Esophagus squamous epithelium (tissue), 5 donors: ENCODE data around the gene MBNL2. TPM values are rescaled to one million over a fixed set of nuclear protein-coding genes. Genes with fewer than 3 reads are reported as not detected.

Experiments used
- DNase-seq: peaks from one replicate; lab custom pipeline; 2025; lab: John Stamatoyannopoulos, UW
- H3K27ac ChIP-seq, 4 donors: fragments of 200-600 bp; sonication (generic); one replicate each; pipeline ENCODE4 v1.5.1; 2016 to 2019; ENCODE audit warnings: mild to moderate bottlenecking in 1 of 4
- H3K27me3 ChIP-seq, 4 donors: fragments of 200-600 bp; sonication (generic); 1 replicate in 3 of 4; 2 replicates in 1 of 4; pipeline versions ENCODE4 v1.5.1 to v1.6.0; 2017 to 2021; ENCODE audit warnings: antibody characterized with exemption in 1 of 4
- H3K36me3 ChIP-seq, 3 donors: fragments of 200-600 bp; sonication (generic); one replicate each; pipeline ENCODE4 v1.5.1; 2016 to 2019
- H3K4me1 ChIP-seq, 3 donors: fragments of 200-600 bp; sonication (generic); one replicate each; pipeline ENCODE4 v1.5.1; 2017 to 2019
- H3K4me3 ChIP-seq, 4 donors: fragments of 200-600 bp; sonication (generic); 1 replicate in 3 of 4; 2 replicates in 1 of 4; pipeline ENCODE4 v1.5.1; 2016 to 2019; ENCODE audit warnings: mild to moderate bottlenecking in 2 of 4, moderate library complexity in 1 of 4
- H3K9me3 ChIP-seq, 3 donors: fragments of 200-600 bp; sonication (generic); one replicate each; pipeline ENCODE4 v1.5.1; 2016 to 2019
- POLR2A ChIP-seq, 4 donors: fragments of 450-650 bp; IDR thresholded peaks; one replicate each; pipeline ENCODE4 v1.6.1; 2017; ENCODE audit warnings: antibody characterized with exemption in 4 of 4, mild to moderate bottlenecking in 4 of 4, moderate library complexity in 3 of 4
- WGBS, 2 donors: methylation state at CpG; one replicate each; pipeline ENCODE4 v1.1.5; 2018; 5-methylcytosine and 5-hydroxymethylcytosine counted together
- intact Hi-C: fragments of 100-400 bp; cut with DNase I; formaldehyde crosslinking; loops from one replicate; pipeline ENCODE4 v1.15.0; 2022
- total RNA-seq, 4 donors: library from RNA; depleted of rRNA; stranded (reverse); fragments of >200 nt; gene quantifications; one replicate each; pipeline ENCODE4 v1.1.0, GENCODE V29; 2016
- TF ChIP-seq, protein P1 (sequence below), 6 experiments: fragments of 450-650 bp in 4 of 6; fragments of 200-600 bp in 2 of 6; sonication (generic) in 2 of 6; IDR thresholded peaks; one replicate each; pipeline ENCODE4 v1.5.1; 2016 to 2019; ENCODE audit warnings: antibody characterized with exemption in 6 of 6, mild to moderate bottlenecking in 4 of 6, moderate library complexity in 4 of 6
- donor health status: DM: yes; HTN: yes; CAD: no.

Gene MBNL2
- total RNA-seq, 4 donors from 2014 or later, result 18.3 to 58.7 (median 29.7) TPM

DNA sequence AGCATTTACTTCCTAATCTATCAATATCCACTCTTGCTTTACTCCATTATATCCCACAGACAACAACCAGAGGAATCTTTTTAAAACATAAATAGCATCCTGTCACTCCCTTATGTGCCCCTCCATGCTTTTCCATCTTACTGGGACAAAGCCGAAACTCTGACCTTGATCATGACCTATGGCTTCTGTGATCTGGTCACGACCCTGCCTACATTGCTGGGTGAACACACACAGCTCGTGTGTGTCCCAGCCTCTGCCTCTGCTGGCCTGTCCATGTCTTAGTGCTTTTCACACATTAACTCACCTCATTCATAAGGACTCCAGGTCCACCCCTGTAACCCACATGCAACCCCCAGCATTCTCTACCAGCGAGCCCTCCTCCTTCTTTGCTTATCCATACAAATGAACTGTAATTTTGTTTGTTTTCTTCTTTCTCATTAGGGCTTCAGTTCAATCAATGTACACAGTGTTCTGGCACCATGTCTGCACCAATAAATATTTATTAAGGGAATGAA lies 115.9 kb downstream of the MBNL2 start:
- TF ChIP-seq POLR2A (IDR thresholded peaks at IDR 0.05), result no peak
- TF ChIP-seq, protein P1, sequence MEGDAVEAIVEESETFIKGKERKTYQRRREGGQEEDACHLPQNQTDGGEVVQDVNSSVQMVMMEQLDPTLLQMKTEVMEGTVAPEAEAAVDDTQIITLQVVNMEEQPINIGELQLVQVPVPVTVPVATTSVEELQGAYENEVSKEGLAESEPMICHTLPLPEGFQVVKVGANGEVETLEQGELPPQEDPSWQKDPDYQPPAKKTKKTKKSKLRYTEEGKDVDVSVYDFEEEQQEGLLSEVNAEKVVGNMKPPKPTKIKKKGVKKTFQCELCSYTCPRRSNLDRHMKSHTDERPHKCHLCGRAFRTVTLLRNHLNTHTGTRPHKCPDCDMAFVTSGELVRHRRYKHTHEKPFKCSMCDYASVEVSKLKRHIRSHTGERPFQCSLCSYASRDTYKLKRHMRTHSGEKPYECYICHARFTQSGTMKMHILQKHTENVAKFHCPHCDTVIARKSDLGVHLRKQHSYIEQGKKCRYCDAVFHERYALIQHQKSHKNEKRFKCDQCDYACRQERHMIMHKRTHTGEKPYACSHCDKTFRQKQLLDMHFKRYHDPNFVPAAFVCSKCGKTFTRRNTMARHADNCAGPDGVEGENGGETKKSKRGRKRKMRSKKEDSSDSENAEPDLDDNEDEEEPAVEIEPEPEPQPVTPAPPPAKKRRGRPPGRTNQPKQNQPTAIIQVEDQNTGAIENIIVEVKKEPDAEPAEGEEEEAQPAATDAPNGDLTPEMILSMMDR (IDR thresholded peaks at IDR 0.05), result no peak
- H3K27me3 ChIP-seq, result no peaks in the 10 kb centered on the region
- WGBS, 2 donors, result 75 to 86% methylated on average over 4 of the region's 4 CpGs
- no peaks in the 10 kb centered on the region for H3K9me3 ChIP-seq
- H3K4me3 ChIP-seq, result no peak overlapping the region
- intact Hi-C loops, result no loop called here
- peaks cover 3 to 67% (median 23%) of the 10 kb centered on the region in 3 donors for H3K4me1 ChIP-seq
- no peak for DNase-seq
- peak overlapping the region in 1 of 4 donors; percentile 72 for H3K27ac ChIP-seq
- peaks cover 0 to 38% (median 0%) of the 10 kb centered on the region in 3 donors for H3K36me3 ChIP-seq

DNA sequence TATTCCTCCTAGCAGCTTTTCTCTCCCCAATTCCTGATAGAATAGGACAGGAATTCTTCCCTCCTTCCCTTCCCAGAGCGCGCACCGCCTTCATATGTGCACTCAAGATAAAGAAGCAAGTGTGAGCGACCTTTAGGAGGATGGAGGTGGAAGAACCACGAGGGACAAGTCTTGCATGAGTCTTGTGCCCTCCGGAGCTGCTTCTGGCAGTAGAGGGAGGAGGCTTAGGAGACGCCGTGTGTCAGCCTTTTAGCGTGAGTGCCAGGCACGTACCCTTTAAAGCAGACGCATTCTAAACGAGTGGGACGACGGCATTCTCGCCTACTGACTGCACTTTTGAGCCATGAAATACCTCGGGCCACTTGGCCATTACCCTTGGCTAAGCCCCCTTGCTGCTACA lies 116.4 kb downstream of the MBNL2 start:
- Histone ChIP-seq H3K27me3 (no peaks in the 10 kb centered on the region), H3K36me3 (peaks cover 0 to 43% (median 0%) of the 10 kb centered on the region in 3 donors), H3K4me3 (no peak overlapping the region), H3K27ac (peak overlapping the region in 2 of 4 donors; percentile 72 to 79), H3K4me1 (peaks cover 3 to 68% (median 23%) of the 10 kb centered on the region in 3 donors), H3K9me3 (no peaks in the 10 kb centered on the region)
- WGBS, 2 donors, result 81 to 83% methylated on average over 15 to 16 of the region's 16 CpGs
- DNase-seq, result no peak
- intact Hi-C loops, result no loop called here
- no peak for TF ChIP-seq POLR2A (IDR thresholded peaks at IDR 0.05)
- TF ChIP-seq, protein P1 (IDR thresholded peaks at IDR 0.05), result no peak

DNA sequence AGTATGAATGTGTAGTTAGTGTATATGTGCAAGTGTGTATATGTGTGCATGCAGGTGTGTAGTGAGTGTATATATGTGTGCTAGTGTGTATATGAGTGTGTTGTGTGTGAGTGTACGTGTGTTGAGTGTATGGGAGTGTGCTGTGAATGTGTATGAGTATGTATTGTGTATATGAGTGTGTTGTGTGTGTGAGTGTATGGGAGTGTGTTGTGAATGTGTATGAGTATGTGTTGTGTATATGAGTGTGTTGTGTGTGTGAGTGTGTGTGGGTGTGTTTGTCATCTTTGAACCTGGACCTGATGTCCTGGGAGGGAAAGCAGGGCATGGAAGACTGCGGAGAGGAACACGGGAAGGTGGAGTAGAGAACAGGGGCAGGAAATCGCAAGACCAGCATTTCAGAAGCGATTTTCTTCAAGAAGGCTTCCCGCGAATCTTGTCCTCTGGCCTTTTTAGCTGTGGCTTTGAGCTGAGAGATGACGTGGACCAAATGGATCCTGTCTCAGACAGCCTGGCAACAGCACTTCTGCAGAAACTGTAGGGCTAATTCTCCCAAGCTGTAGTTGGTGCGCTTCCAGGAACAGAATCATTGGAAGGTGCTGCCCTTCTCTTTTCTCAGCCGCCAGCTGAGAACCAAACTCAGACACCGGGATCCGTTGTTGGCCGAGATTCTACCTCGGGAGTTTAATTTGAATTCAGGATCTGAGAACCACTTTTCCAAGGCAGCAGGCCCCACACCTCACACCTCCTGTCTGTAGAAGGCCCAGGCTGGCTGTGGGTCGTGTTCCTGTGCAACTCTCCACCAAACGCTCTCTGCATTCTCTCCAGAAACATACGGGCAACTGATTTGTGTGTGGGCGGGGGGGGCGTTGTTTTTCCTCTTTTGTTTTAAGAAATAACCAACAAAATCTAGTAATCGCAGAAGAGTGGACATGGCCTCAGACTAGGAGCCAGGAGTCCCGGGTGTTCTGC lies 117.2 kb downstream of the MBNL2 start:
- no peaks in the 10 kb centered on the region for H3K9me3 ChIP-seq
- no peak for DNase-seq
- peak overlapping the region; percentile 26 to 79 (median 74) for H3K27ac ChIP-seq
- TF ChIP-seq, protein P1 (IDR thresholded peaks at IDR 0.05), result no peak
- no peak for TF ChIP-seq POLR2A (IDR thresholded peaks at IDR 0.05)
- intact Hi-C loops, result no loop called here
- whole genome bisulfite sequencing, 2 donors, result 63 to 77% methylated on average over 15 to 17 of the region's 21 CpGs
- no peak overlapping the region for H3K4me3 ChIP-seq
- H3K36me3 ChIP-seq, result peaks cover 0 to 49% (median 0%) of the 10 kb centered on the region in 3 donors
- no peaks in the 10 kb centered on the region for H3K27me3 ChIP-seq
- peaks cover 3 to 69% (median 23%) of the 10 kb centered on the region in 3 donors for H3K4me1 ChIP-seq

DNA sequence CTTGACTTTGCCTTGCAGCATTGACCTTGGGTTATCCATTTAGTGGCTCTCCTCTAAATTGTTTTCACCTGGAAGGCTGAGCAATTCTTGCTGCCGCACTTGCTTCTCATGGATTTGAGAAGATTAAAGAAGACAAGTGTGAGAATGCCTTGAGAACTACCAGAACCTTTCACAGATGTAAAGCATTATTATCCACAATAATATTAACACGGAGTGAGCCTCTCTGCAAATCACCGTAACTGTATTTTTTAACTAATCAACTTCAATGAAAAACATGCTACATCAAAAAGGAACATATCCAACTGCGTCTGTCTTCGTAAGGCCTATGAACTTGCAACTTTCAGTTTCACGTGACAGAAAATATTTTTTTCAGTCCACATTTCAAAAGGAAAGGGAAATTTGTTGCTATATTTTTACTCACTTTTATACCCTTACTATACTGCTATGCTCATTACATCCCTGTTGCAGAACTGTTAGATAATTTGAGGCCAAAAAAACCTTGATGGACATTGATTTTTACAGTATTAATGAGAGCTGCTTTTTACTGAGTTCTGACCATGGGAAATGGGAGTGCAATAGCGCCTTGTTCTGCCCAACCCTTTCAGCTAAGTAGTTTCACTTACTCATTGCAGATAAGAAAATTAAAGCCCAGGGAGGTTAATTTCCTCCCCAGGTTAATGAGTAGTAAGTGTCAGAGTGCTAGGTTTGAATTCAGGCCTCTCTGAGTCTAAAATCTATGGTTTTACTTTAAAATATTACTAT lies 118.0 kb downstream of the MBNL2 start:
- DNase-seq, result no peak
- WGBS, 2 donors, result 72 to 76% methylated on average over 7 of the region's 7 CpGs
- TF ChIP-seq POLR2A (IDR thresholded peaks at IDR 0.05), result no peak
- TF ChIP-seq, protein P1 (IDR thresholded peaks at IDR 0.05), result no peak
- H3K4me3 ChIP-seq, result no peak overlapping the region
- H3K36me3 ChIP-seq, result peaks cover 0 to 44% (median 0%) of the 10 kb centered on the region in 3 donors
- intact Hi-C loops, result loop anchor here (5.0 kb wide), 1 partner anchor 118 kb away; the partner anchor contains the start of gene MBNL2
- peak overlapping the region; percentile 26 to 79 (median 74) for H3K27ac ChIP-seq
- no peaks in the 10 kb centered on the region for H3K9me3 ChIP-seq
- H3K4me1 ChIP-seq, result peaks cover 3 to 71% (median 19%) of the 10 kb centered on the region in 3 donors
- H3K27me3 ChIP-seq, result no peaks in the 10 kb centered on the region
